HepG2 (cell line): ENCODE measurements around the gene STX10. TPM values are rescaled to one million over a fixed set of nuclear protein-coding genes. Genes with fewer than 3 reads are reported as not detected.
A peak's percentile ranks its signal among the peaks of the same experiment; 100 is the strongest.

Source experiments
- FIP1L1 ChIP-seq: fragments of 200-400 bp; formaldehyde crosslinking; IDR thresholded peaks from 2 replicates; pipeline ENCODE4 v1.6.1; 2018; ENCODE audit warnings: low read depth, mild to moderate bottlenecking, low read length, moderate library complexity, borderline replicate concordance; ENCODE audit not compliant: insufficient read depth
- FOSL1 ChIP-seq: sonication (generic); formaldehyde crosslinking; IDR thresholded peaks from 2 replicates; pipeline ENCODE4 v1.9.0; 2021; ENCODE audit warnings: missing genetic modification reagents, borderline replicate concordance
- GPN1 ChIP-seq: sonication (generic); formaldehyde crosslinking; IDR thresholded peaks from 2 replicates; pipeline ENCODE4 v1.5.1; 2020; ENCODE audit warnings: missing genetic modification reagents, borderline replicate concordance
- NR2F1 ChIP-seq, 2 experiments: fragments of 450-650 bp in 1 of 2; formaldehyde crosslinking in 1 of 2; IDR thresholded peaks; 2 replicates each; pipeline versions ENCODE4 v1.5.0 to v1.6.1; 2016 to 2020; ENCODE audit warnings: mild to moderate bottlenecking in 1 of 2, missing compliant biosample characterization in 1 of 2, missing genetic modification reagents in 1 of 2, moderate library complexity in 1 of 2
- NRL ChIP-seq: sonication (generic); formaldehyde crosslinking; IDR thresholded peaks from 2 replicates; pipeline ENCODE4 v1.5.0; 2020; ENCODE audit warnings: missing genetic modification reagents, mild to moderate bottlenecking, moderate library complexity, borderline replicate concordance
- RBM39 ChIP-seq: fragments of 200-400 bp; formaldehyde crosslinking; IDR thresholded peaks from one replicate; pipeline ENCODE4 v1.6.1; 2018; ENCODE audit warnings: antibody characterized with exemption, mild to moderate bottlenecking, low read depth, low read length; ENCODE audit not compliant: poor library complexity, severe bottlenecking
- RNF2 ChIP-seq: fragments of 450-650 bp; conservative IDR thresholded peaks from 2 replicates; pipeline ENCODE4 v1.6.1; 2016; ENCODE audit warnings: low read depth
- TARDBP ChIP-seq: sonication (generic); formaldehyde crosslinking; IDR thresholded peaks from 2 replicates; pipeline ENCODE4 v1.8.0; 2022; ENCODE audit warnings: mild to moderate bottlenecking, missing genetic modification reagents
- ZMAT3 ChIP-seq: sonication (generic); formaldehyde crosslinking; conservative IDR thresholded peaks from 2 replicates; pipeline ENCODE4 v1.7.0; 2021; ENCODE audit warnings: missing genetic modification reagents
- ZNF615 ChIP-seq: sonication (generic); formaldehyde crosslinking; IDR thresholded peaks from 2 replicates; pipeline ENCODE4 v1.5.0; 2020; ENCODE audit warnings: mild to moderate bottlenecking, missing genetic modification reagents, borderline replicate concordance
- ZNF629 ChIP-seq: sonication (generic); formaldehyde crosslinking; conservative IDR thresholded peaks from 2 replicates; pipeline ENCODE4 v1.5.0; 2020; ENCODE audit warnings: missing genetic modification reagents
- polyA plus RNA-seq, 8 experiments: library from polyadenylated mRNA; depleted of rRNA in 3 of 8; stranded (reverse) in 7 of 8; unstranded in 1 of 8; fragments of >200 nt; fragmentation: Illumina TruSeq in 4 of 8; extraction: Trizol in 4 of 8; gene quantifications; 2 replicates each; pipeline versions ENCODE4 v1.2.1 to v1.2.3, GENCODE V29; 2011 to 2016; ENCODE audit warnings: low read depth in 4 of 8, missing spikeins in 1 of 8, mixed read lengths in 1 of 8; ENCODE audit not compliant: insufficient read depth in 1 of 8
- total RNA-seq, 5 experiments: library from RNA; depleted of rRNA; stranded (reverse); fragments of >200 nt; fragmentation: Illumina TruSeq; extraction: Trizol; gene quantifications; 2 replicates each; pipeline ENCODE4 v1.2.3, GENCODE V29; 2016; ENCODE audit warnings: low read depth in 1 of 5
- TF ChIP-seq, protein P1 (sequence below): sonication (generic); formaldehyde crosslinking; IDR thresholded peaks from 2 replicates; pipeline ENCODE4 v1.5.1; 2020; ENCODE audit warnings: missing genetic modification reagents, mild to moderate bottlenecking, borderline replicate concordance
- TF ChIP-seq, protein P2 (sequence below): sonication (generic); formaldehyde crosslinking; IDR thresholded peaks from 2 replicates; pipeline ENCODE4 v1.4.0; 2020; ENCODE audit warnings: mild to moderate bottlenecking, missing genetic modification reagents
- TF ChIP-seq, protein P3 (sequence below): sonication (generic); formaldehyde crosslinking; IDR thresholded peaks from 2 replicates; pipeline ENCODE4 v1.5.0; 2020; ENCODE audit warnings: missing genetic modification reagents
- TF ChIP-seq, protein P4 (sequence below): sonication (generic); formaldehyde crosslinking; IDR thresholded peaks from 2 replicates; pipeline ENCODE4 v1.4.0; 2020; ENCODE audit warnings: missing genetic modification reagents
- TF ChIP-seq, protein P5 (sequence below): sonication (generic); formaldehyde crosslinking; IDR thresholded peaks from 2 replicates; pipeline ENCODE4; 2020; ENCODE audit warnings: missing genetic modification reagents, mild to moderate bottlenecking, borderline replicate concordance

STX10 gene
- total and polyA plus RNA-seq, 2 of the 13 experiments (the other 11 are each of a cell fraction or from before 2014, with no cell fraction given), result 47.9 to 66.4 TPM

DNA sequence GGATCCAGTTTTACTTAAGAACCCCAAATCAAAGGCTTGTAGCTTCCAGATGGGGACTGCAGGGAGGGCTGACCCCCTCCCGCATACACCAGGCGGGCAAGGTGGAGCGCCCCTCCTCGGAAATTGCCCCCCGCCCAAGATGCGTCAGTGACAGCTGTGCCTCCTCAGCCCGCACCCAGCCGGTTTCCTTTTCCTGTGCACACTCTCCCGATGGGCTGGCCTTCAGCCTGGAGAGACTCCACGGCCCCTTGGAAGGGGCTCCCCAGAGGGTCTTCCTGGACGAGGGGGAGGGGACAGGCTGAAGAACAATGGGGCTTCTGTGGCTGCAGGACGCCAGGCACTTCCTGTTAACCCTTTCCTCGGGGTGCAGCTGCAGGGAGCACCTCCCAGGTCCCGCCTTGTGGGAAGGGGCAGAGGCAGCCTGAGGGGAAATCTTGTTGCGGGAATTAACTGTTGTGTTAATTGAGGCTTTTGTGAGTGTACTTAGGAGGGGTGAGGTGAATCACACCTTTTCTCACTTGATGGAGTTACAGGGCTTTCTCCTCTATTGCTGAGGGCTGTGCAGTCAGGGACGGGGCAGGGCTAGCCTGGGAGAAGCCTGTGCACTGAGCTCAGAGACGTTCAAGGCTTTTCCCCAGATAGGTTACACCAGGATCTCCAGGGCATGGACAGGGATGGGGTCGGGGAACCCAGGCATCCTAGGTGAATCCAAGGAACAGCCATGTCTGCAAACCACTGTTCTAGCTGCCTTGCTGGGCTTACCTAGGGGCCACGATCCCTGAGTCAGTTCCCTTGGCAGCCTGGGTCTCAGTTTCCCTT lies 14.4 kb upstream of the STX10 start (continued):
- TF ChIP-seq, protein P1, sequence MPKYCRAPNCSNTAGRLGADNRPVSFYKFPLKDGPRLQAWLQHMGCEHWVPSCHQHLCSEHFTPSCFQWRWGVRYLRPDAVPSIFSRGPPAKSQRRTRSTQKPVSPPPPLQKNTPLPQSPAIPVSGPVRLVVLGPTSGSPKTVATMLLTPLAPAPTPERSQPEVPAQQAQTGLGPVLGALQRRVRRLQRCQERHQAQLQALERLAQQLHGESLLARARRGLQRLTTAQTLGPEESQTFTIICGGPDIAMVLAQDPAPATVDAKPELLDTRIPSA, result no peak
- peak; percentile 46 for TF ChIP-seq RBM39
- TF ChIP-seq, protein P2, sequence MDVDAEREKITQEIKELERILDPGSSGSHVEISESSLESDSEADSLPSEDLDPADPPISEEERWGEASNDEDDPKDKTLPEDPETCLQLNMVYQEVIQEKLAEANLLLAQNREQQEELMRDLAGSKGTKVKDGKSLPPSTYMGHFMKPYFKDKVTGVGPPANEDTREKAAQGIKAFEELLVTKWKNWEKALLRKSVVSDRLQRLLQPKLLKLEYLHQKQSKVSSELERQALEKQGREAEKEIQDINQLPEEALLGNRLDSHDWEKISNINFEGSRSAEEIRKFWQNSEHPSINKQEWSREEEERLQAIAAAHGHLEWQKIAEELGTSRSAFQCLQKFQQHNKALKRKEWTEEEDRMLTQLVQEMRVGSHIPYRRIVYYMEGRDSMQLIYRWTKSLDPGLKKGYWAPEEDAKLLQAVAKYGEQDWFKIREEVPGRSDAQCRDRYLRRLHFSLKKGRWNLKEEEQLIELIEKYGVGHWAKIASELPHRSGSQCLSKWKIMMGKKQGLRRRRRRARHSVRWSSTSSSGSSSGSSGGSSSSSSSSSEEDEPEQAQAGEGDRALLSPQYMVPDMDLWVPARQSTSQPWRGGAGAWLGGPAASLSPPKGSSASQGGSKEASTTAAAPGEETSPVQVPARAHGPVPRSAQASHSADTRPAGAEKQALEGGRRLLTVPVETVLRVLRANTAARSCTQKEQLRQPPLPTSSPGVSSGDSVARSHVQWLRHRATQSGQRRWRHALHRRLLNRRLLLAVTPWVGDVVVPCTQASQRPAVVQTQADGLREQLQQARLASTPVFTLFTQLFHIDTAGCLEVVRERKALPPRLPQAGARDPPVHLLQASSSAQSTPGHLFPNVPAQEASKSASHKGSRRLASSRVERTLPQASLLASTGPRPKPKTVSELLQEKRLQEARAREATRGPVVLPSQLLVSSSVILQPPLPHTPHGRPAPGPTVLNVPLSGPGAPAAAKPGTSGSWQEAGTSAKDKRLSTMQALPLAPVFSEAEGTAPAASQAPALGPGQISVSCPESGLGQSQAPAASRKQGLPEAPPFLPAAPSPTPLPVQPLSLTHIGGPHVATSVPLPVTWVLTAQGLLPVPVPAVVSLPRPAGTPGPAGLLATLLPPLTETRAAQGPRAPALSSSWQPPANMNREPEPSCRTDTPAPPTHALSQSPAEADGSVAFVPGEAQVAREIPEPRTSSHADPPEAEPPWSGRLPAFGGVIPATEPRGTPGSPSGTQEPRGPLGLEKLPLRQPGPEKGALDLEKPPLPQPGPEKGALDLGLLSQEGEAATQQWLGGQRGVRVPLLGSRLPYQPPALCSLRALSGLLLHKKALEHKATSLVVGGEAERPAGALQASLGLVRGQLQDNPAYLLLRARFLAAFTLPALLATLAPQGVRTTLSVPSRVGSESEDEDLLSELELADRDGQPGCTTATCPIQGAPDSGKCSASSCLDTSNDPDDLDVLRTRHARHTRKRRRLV (CRISPR knock-in tag), result no peak
- no peak for TF ChIP-seq ZNF615 (CRISPR knock-in tag)
- TF ChIP-seq ZNF629, result no peak
- TF ChIP-seq GPN1 (CRISPR knock-in tag), result no peak
- TF ChIP-seq FIP1L1, result peak; percentile 75; the same call in 1 of the 2 replicates
- no peak for TF ChIP-seq NR2F1 (CRISPR knock-in tag; IDR thresholded peaks at IDR 0.05)
- peak; percentile 65; the same call in 1 of the 2 replicates for TF ChIP-seq ZMAT3 (CRISPR knock-in tag)
- TF ChIP-seq TARDBP (CRISPR knock-in tag), result peak; percentile 78
- TF ChIP-seq, protein P3, sequence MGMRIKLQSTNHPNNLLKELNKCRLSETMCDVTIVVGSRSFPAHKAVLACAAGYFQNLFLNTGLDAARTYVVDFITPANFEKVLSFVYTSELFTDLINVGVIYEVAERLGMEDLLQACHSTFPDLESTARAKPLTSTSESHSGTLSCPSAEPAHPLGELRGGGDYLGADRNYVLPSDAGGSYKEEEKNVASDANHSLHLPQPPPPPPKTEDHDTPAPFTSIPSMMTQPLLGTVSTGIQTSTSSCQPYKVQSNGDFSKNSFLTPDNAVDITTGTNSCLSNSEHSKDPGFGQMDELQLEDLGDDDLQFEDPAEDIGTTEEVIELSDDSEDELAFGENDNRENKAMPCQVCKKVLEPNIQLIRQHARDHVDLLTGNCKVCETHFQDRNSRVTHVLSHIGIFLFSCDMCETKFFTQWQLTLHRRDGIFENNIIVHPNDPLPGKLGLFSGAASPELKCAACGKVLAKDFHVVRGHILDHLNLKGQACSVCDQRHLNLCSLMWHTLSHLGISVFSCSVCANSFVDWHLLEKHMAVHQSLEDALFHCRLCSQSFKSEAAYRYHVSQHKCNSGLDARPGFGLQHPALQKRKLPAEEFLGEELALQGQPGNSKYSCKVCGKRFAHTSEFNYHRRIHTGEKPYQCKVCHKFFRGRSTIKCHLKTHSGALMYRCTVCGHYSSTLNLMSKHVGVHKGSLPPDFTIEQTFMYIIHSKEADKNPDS (CRISPR knock-in tag), result 0 out of 2 replicates have a peak, but pooled peaks have one; percentile 43
- peak; percentile 65; the same call in 1 of the 2 replicates for TF ChIP-seq NRL (CRISPR knock-in tag)
- no peak for TF ChIP-seq FOSL1
- TF ChIP-seq, protein P4, sequence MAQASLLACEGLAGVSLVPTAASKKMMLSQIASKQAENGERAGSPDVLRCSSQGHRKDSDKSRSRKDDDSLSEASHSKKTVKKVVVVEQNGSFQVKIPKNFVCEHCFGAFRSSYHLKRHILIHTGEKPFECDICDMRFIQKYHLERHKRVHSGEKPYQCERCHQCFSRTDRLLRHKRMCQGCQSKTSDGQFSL, result peak; percentile 47; the same call in 1 of the 2 replicates
- no peak for TF ChIP-seq RNF2
- TF ChIP-seq, protein P5, sequence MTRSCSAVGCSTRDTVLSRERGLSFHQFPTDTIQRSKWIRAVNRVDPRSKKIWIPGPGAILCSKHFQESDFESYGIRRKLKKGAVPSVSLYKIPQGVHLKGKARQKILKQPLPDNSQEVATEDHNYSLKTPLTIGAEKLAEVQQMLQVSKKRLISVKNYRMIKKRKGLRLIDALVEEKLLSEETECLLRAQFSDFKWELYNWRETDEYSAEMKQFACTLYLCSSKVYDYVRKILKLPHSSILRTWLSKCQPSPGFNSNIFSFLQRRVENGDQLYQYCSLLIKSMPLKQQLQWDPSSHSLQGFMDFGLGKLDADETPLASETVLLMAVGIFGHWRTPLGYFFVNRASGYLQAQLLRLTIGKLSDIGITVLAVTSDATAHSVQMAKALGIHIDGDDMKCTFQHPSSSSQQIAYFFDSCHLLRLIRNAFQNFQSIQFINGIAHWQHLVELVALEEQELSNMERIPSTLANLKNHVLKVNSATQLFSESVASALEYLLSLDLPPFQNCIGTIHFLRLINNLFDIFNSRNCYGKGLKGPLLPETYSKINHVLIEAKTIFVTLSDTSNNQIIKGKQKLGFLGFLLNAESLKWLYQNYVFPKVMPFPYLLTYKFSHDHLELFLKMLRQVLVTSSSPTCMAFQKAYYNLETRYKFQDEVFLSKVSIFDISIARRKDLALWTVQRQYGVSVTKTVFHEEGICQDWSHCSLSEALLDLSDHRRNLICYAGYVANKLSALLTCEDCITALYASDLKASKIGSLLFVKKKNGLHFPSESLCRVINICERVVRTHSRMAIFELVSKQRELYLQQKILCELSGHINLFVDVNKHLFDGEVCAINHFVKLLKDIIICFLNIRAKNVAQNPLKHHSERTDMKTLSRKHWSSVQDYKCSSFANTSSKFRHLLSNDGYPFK (CRISPR knock-in tag), result no peak
